Ureter (tissue), 1 donor: ENCODE results near the gene FZR1. TPM values are rescaled to one million over a fixed set of nuclear protein-coding genes. Genes with fewer than 3 reads are reported as not detected.
A peak's percentile ranks its signal among the peaks of the same experiment; 100 is the strongest.

Experiments used
- DNase-seq: peaks from one replicate; pipeline ENCODE4 v3.0.0-alpha.2; 2020; ENCODE audit warnings: low spot score
- total RNA-seq: library from RNA; stranded (reverse); gene quantifications from one replicate; pipeline ENCODE4 v1.2.4, GENCODE V29; 2023
- donor health status: DM: yes; HTN: yes; CAD: no.

Gene FZR1
- total RNA-seq, 1 donor from 2014 or later, result 58.8 TPM

DNA sequence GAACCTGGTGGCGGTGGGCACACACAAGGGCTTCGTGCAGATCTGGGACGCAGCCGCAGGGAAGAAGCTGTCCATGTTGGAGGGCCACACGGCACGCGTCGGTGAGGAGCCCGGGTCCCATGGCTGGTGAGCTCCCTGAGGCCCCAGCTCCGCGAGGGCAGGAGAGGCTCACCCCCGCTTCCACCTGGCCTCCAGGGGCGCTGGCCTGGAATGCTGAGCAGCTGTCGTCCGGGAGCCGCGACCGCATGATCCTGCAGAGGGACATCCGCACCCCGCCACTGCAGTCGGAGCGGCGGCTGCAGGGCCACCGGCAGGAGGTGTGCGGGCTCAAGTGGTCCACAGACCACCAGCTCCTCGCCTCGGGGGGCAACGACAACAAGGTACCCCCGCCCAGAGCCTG is 25.6 kb downstream of the FZR1 start:
- DNase-seq, result no peak

GRCh38 chr19:3532154-3532786 is 26.2 kb downstream of the FZR1 start:
- no peak for DNase-seq

DNA sequence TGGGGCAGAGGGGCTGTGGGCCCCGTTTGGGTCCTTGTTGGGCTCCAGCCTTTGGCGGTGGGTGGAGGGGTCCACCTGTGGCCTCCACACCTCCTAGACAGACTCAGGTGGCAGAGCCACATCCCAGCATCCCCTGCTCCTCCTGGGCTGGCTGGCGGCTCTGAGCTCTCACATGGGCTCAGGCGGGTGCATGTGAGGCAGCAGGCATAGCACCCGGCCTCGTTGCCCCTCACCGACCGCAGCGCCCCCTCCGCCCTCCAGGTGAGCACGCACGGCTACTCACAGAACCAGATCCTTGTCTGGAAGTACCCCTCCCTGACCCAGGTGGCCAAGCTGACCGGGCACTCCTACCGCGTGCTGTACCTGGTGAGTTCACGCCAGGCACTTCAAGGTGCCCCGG is 26.9 kb downstream of the FZR1 start:
- DNase-seq, result no peak

GRCh38 chr19:3533563-3534216 is 27.6 kb downstream of the FZR1 start:
- DNase-seq, result no peak

GRCh38 chr19:3534375-3535234 is 28.5 kb downstream of the FZR1 start:
- no peak for DNase-seq

DNA sequence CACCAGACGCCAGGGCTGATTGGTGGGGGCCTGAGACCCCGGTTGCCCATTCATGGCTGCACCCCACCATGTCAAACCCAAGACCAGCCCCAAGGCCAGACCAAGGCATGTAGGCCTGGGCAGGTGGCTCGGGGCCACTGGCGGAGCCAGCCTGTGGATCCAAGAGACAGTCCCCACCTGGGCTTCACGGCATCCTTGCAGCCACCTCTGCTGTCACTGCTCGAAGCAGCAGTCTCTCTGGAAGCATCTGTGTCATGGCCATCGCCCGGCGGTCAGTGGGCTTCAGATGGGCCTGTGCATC is 29.1 kb downstream of the FZR1 start:
- DNase-seq, result no peak

GRCh38 chr19:3535563-3535965 is 29.5 kb downstream of the FZR1 start:
- no peak for DNase-seq

- no peak for DNase-seq
Measured at GRCh38 chr19:3535981-3536380, 29.9 kb downstream of the FZR1 start.

DNA sequence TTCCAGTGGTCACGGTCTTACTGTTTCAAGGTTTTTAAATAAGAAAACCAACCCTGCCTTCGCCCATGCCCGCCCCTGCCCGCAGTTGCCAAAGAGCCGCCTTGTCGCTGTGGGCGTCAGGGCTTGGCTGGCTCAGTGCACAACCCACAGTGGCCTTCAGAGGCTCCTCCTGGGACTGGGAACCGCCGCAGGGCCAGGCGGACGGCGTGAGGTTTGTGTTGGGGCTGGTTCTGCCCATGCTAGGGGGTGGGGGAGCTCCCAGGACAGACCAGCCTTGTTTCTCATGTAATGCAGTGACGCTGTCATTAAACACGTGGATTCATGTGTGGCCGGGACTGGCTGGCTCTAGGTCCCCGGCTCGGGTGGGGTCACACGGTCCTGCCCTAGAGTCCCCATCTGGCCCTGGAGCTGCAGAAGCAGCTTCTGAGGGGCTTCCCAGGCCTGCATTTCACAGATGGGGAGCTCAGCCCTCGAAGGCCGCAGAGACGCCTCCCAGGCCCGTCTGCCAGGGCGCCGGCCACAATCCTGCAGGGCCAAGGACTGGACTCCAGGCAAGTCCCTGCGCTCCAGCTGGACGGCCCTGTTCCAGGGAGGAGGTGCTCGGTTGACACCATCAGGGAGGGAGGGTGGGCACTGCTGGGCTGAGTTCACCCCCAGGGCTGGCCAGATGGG is 30.5 kb downstream of the FZR1 start:
- no peak for DNase-seq

DNA sequence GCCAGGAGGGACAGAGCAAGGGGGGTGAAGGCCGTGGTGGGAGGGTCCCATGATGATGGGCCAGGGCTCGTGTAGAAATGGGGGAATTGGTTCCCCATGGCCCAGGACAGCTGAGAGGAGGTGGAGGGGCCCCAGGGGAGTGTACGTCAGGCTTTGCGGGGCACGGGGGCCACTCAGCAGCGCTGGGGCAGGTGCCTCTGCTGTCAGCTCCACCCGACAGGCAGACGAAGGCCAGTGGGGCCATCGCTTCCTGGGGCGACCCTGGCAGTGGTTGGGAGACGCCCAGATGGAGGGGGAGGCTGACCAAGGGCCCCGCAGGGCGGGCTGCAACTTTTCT is 31.0 kb downstream of the FZR1 start:
- no peak for DNase-seq

GRCh38 chr19:3537438-3538240 is 31.5 kb downstream of the FZR1 start:
- DNase-seq, result no peak

- no peak for DNase-seq
Measured at GRCh38 chr19:3538258-3538929, 32.3 kb downstream of the FZR1 start.

DNA sequence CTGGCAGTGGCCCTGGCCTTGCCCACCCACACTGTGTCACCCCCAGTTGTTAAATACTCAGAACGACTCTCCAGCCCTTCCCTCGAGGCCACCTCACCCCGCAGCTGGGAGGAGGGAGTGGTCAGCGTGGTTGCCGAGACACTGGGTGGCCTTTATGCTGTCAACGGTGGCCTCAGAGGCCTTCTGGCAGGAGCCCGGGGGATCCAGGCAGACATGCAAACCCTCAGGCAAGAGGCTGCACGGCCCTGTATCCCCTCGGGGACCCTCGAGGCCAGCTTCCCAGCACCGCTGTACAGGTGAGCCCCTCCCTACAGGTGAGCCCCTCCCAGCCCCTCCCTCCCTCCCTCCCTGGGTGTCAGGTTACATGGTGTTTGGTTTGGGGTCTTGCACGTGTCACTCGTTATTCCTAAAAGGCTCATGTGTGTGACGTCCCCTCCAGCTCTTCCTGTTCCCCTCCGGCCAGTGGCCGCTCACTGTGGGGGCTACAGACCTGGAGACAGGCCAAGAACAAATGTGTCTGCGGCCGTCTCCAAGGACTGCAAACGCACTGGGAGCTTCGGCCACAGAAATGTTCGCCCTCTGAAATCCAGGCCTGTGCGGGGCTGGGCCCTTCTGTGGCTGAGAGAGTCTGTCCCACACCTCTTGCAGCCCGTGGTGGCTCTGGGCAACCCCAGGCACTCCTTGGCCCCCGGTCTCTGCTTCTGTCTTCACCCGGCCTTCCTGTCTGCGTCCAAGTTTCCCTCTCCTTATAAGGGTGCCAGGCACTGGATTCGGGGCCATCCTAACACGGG is 33.0 kb downstream of the FZR1 start, which contains the start of gene TEKTIP1:
TSS of gene TEKTIP1 (plus strand) at position 210 of the 791 bp plus-strand sequence. CDS start at position 214, 4 bp downstream.
- DNase-seq, result no peak

- DNase-seq, result no peak
Measured at GRCh38 chr19:3539756-3540118, 33.6 kb downstream of the FZR1 start.

DNA sequence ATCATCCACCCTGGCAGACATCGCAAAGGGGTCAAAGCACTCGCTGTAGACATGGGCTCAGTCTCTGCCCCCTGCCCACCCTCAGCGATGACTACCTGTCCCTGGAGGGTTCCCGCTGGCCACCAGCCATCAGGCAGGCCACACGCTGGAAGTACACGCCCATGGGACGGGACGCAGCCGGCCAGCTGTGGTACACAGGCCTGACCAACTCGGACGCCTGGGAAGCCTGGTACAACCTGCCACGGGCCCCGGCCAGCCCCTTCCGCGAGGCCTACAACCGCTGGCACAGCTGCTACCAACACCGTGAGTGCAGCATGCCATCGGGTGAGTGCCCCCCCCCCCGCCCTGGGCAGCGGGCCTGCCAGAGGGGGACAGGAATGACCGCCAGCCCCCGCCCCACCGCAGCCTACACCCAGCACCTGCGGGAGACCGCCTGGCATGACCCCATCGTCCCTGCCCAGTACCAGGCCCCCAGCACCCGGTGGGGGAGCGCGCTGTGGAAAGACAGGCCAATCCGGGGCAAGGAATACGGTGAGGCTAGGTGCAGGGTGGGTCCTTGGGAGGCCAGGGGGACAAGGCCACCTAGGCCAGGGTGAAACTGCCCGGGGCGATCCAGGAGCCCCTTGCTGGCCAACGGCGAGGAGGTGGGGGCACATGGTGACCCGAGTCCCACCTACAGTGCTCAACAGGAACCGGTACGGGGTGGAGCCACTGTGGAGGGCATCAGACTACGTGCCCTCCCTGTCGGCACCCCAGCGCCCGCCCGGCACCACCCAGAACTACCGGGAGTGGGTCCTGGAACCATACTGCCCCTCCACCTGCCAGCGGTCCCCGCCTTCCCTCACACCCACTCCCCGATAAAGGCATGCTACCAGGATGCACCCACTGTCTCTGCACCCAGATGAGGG is 37.3 kb downstream of the FZR1 start:
- no peak for DNase-seq

DNA sequence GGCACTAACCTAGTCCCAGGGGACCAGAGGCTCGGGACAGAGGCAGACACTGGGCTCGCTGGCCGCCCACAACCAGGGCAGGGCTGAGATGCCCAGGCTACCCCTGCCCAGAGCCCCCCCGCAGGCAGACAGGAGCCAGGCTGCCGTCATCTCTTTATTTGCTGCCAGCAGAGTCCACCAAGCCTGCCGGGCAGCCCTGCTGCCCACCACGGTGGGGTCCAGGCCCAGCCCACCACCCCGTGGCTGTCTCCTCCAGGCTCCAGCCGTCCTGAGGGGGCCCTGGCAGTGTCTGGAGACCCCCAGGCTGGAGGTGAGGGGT is 37.9 kb downstream of the FZR1 start:
- DNase-seq, result no peak

- peak; percentile 74 for DNase-seq
Measured at GRCh38 chr19:3544742-3545668, 38.9 kb downstream of the FZR1 start.

DNA sequence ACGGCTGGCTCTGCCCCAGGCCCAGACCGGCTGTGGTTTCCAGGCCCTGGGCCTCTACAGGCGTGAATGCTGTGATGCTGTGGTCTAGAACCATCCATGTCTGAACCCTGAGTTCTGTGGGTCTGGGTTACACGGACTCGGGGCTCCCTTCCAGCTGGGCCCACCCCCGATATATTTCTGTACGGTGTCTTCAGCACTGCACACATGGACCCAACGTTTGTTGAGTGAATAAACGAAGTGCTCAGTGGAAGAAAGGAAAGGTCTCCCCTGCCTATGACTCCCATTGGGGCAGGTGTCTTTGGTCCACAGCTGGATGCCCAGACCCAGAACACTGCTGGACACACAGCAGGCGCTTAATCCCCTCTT is 39.5 kb downstream of the FZR1 start:
- no peak for DNase-seq
